A673 (cell line): ENCODE data around the gene WDFY3. TPM values are rescaled to one million over a fixed set of nuclear protein-coding genes. Genes with fewer than 3 reads are reported as not detected.

ENCODE experiments used
- BruUV-seq: library from RNA; stranded (reverse); fragments of 400-500 nt; replicated peaks from 2 replicates; lab custom pipeline; 2021; lab: Mats Ljungman, UMichigan
- CTCF ChIA-PET: fragments of 300-600 bp; sonication (Branson Sonifier 250); formaldehyde crosslinking; loops from one replicate; lab custom pipeline; 2022; ENCODE audit warnings: antibody characterized with exemption; lab: Charles Lee
- POLR2A ChIA-PET: fragments of 300-600 bp; sonication (Branson Sonifier 250); formaldehyde crosslinking; loops from one replicate; lab custom pipeline; 2022; ENCODE audit warnings: antibody characterized with exemption; ENCODE audit not compliant: low non-redundant PET; lab: Charles Lee
- DNase-seq: peaks from one replicate; pipeline ENCODE4 v3.0.0-alpha.2; 2015; ENCODE audit warnings: low spot score
- H3K27ac ChIP-seq: fragments of 200-600 bp; sonication (generic); 2 replicates; pipeline ENCODE4 v1.5.1; 2016; ENCODE audit warnings: mixed run types, low read depth, mild to moderate bottlenecking, mixed read lengths, antibody characterized with exemption, low read length; ENCODE audit not compliant: poor library complexity, severe bottlenecking
- H3K27me3 ChIP-seq: fragments of 200-600 bp; sonication (generic); replicated peaks from 2 replicates; pipeline ENCODE4 v1.6.1; 2017; ENCODE audit warnings: mixed run types, low read depth, mild to moderate bottlenecking, mixed read lengths, antibody characterized with exemption, low read length; ENCODE audit not compliant: insufficient read depth, poor library complexity
- H3K36me3 ChIP-seq: fragments of 200-600 bp; sonication (generic); 2 replicates; pipeline ENCODE4 v1.6.1; 2016; ENCODE audit warnings: mixed run types, mild to moderate bottlenecking, mixed read lengths, antibody characterized with exemption, low read length; ENCODE audit not compliant: insufficient read depth, poor library complexity, severe bottlenecking
- H3K4me1 ChIP-seq: fragments of 200-600 bp; sonication (generic); 2 replicates; pipeline ENCODE4 v1.6.1; 2017; ENCODE audit warnings: mixed run types, mild to moderate bottlenecking, mixed read lengths, antibody characterized with exemption, low read length; ENCODE audit not compliant: insufficient read depth, poor library complexity, severe bottlenecking
- H3K4me3 ChIP-seq: fragments of 200-600 bp; sonication (generic); 2 replicates; pipeline ENCODE4 v1.5.1; 2016; ENCODE audit warnings: low read depth, mixed run types, mild to moderate bottlenecking, mixed read lengths, low read length; ENCODE audit not compliant: poor library complexity, severe bottlenecking
- H3K9me3 ChIP-seq: fragments of 200-600 bp; sonication (generic); 2 replicates; pipeline ENCODE4 v1.6.1; 2016; ENCODE audit warnings: mixed run types, low read depth, mild to moderate bottlenecking, mixed read lengths, antibody characterized with exemption, low read length; ENCODE audit not compliant: poor library complexity, severe bottlenecking
- EZH2 ChIP-seq: fragments of 200-600 bp; sonication (generic); IDR thresholded peaks from 2 replicates; pipeline ENCODE4 v1.6.1; 2017; ENCODE audit warnings: borderline replicate concordance, low read depth, mild to moderate bottlenecking, mixed read lengths, antibody characterized with exemption, low read length; ENCODE audit not compliant: poor library complexity, severe bottlenecking
- intact Hi-C: fragments of 100-400 bp; cut with micrococcal nuclease; formaldehyde crosslinking; loops from one replicate; pipeline ENCODE4 v1.10.0; 2022; ENCODE audit not compliant: unreplicated experiment
- total RNA-seq: library from RNA; stranded (reverse); gene quantifications from 2 replicates; pipeline ENCODE4 v1.2.3, GENCODE V29; 2021
- TF ChIP-seq, protein P1 (sequence below): fragments of 300-800, 200-600 bp; sonication (generic); conservative IDR thresholded peaks from 2 replicates; pipeline ENCODE4 v1.5.1; 2017; ENCODE audit warnings: low read depth, mild to moderate bottlenecking, antibody characterized with exemption, low read length, moderate library complexity, mixed read lengths

WDFY3 gene
- total RNA-seq, 1 experiment from 2014 or later: 43.4 TPM

DNA sequence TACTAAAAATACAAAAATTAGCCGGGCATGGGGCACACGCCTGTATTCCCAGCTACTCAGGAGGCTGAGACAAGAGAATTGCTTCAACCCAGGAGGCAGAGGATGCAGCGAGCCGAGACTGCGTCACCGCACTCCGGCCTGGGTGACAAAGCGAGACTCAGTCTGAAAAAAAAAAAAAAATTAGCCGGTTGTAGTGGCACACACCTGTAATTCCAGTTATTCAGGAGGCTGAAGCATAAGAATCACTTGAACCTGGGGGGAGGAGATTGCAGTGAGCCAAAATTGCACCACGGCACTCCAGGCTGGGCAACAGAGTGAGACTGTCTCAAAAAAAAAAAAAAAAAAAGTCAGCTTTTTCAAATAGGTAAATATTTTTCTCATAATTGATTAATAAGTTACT is 71.9 kb downstream of the WDFY3 start:
- TF ChIP-seq EZH2: no peak
- TF ChIP-seq, protein P1, sequence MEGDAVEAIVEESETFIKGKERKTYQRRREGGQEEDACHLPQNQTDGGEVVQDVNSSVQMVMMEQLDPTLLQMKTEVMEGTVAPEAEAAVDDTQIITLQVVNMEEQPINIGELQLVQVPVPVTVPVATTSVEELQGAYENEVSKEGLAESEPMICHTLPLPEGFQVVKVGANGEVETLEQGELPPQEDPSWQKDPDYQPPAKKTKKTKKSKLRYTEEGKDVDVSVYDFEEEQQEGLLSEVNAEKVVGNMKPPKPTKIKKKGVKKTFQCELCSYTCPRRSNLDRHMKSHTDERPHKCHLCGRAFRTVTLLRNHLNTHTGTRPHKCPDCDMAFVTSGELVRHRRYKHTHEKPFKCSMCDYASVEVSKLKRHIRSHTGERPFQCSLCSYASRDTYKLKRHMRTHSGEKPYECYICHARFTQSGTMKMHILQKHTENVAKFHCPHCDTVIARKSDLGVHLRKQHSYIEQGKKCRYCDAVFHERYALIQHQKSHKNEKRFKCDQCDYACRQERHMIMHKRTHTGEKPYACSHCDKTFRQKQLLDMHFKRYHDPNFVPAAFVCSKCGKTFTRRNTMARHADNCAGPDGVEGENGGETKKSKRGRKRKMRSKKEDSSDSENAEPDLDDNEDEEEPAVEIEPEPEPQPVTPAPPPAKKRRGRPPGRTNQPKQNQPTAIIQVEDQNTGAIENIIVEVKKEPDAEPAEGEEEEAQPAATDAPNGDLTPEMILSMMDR: no peak
- no peak for DNase-seq
- no peak overlapping the region for H3K27ac ChIP-seq
- no peaks in the 10 kb centered on the region for H3K4me1 ChIP-seq
- no peaks in the 10 kb centered on the region for H3K36me3 ChIP-seq
- H3K9me3 ChIP-seq: no peaks in the 10 kb centered on the region
- intact Hi-C loops: no loop called here
- BruUV-seq: no TSS peak
- ChIA-PET POLR2A (no interaction called here), CTCF (no interaction called here)
- no peak overlapping the region for H3K4me3 ChIP-seq
- H3K27me3 ChIP-seq: no peaks in the 10 kb centered on the region

DNA sequence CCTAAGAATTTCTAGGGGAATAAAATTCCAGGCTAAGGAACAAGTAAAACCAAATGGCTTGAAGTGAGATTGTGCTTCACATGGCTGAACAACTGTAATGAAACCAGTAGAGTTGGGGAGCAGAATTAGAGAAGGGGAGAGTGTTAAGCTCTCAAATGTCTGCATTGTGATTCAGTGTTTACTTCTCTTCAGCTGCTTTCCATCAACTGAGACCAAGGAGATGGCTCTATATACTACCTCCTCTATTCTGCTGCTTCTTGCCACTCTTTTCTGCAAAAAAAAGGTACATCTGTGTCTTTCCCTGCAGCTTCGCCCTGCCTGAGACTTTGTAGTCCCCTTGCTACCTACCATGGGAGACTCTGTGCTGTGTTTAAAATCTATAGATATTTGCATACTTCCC is 73.5 kb downstream of the WDFY3 start:
- intact Hi-C loops: no loop called here
- H3K4me3 ChIP-seq: no peak overlapping the region
- H3K27ac ChIP-seq: no peak overlapping the region
- TF ChIP-seq EZH2: no peak
- TF ChIP-seq, protein P1: no peak
- H3K36me3 ChIP-seq: no peaks in the 10 kb centered on the region
- H3K9me3 ChIP-seq: no peaks in the 10 kb centered on the region
- no peaks in the 10 kb centered on the region for H3K27me3 ChIP-seq
- no peaks in the 10 kb centered on the region for H3K4me1 ChIP-seq
- no peak for DNase-seq
- no TSS peak for BruUV-seq
- CTCF ChIA-PET: no interaction called here
- POLR2A ChIA-PET: no interaction called here

DNA sequence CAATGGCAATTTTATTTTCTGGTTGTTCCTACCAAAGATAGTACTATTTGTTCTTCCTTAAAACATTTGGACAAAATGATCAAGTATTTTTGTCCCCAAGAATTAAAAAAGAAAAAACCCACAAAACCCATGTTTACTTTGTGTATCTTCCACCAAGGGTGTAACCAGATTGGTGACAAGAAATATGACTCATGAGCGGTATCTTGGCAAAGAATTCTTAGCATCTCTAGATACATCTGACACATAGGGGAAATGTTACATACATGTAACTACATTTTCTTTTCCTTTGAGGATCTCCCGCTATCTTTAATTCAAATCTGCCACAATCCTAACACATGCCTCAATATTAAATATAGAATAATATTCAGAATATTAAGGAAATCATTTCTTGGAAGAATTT is 78.7 kb downstream of the WDFY3 start:
- Histone ChIP-seq H3K27ac (peak overlapping the region; percentile 57), H3K9me3 (no peaks in the 10 kb centered on the region), H3K27me3 (no peaks in the 10 kb centered on the region), H3K36me3 (no peaks in the 10 kb centered on the region), H3K4me1 (peaks cover 13% of the 10 kb centered on the region), H3K4me3 (no peak overlapping the region)
- intact Hi-C loops: no loop called here
- no TSS peak for BruUV-seq
- ChIA-PET CTCF (no interaction called here), POLR2A (no interaction called here)
- DNase-seq: peak; percentile 24
- TF ChIP-seq EZH2: no peak
- TF ChIP-seq, protein P1: no peak
